B cell (primary cell): ENCODE results near the gene PTGER2. TPM values are rescaled to one million over a fixed set of nuclear protein-coding genes. Genes with fewer than 3 reads are reported as not detected.

Source experiments
- ATAC-seq: fragments of 200-7000 bp; cut with Tn5 transposase; one replicate; pipeline ENCODE4 v1.10.0; 2021; ENCODE audit warnings: low read depth, mild to moderate bottlenecking, moderate number of reproducible peaks, moderate library complexity
- CTCF ChIA-PET: fragments of 350-600 bp; sonication (Branson Sonifier 250); formaldehyde crosslinking; loops from one replicate; lab custom pipeline; 2021; ENCODE audit warnings: antibody characterized with exemption, inconsistent platforms; lab: Charles Lee
- POLR2A ChIA-PET: fragments of 350-600 bp; sonication (Branson Sonifier 250); formaldehyde crosslinking; loops from one replicate; lab custom pipeline; 2021; ENCODE audit warnings: antibody characterized with exemption; lab: Charles Lee
- DNase-seq: peaks from one replicate; pipeline ENCODE4 v3.0.0; 2013
- H2AFZ ChIP-seq: 2 replicates; pipeline ENCODE4 v1.6.1; 2012; ENCODE audit warnings: mild to moderate bottlenecking, low read depth, low read length; ENCODE audit not compliant: insufficient read depth, poor library complexity, severe bottlenecking
- H3K27ac ChIP-seq, 2 donors: 1 replicate in 1 of 2; 2 replicates in 1 of 2; pipeline ENCODE4 v1.5.1; 2012 to 2013; ENCODE audit warnings: low read length in 2 of 2, mild to moderate bottlenecking in 2 of 2, moderate library complexity in 1 of 2
- H3K27me3 ChIP-seq, 4 experiments: fragments of 200-600 bp in 1 of 4; sonication (generic) in 1 of 4; replicated peaks in 1 of 4; 1 replicate in 2 of 4; 2 replicates in 2 of 4; pipeline versions ENCODE4 v1.6.1 to v1.7.0; 2013 to 2016; ENCODE audit warnings: low read length in 3 of 4, mild to moderate bottlenecking in 2 of 4, mixed read lengths in 1 of 4, moderate library complexity in 1 of 4; ENCODE audit not compliant: insufficient read depth in 4 of 4, control insufficient read depth in 3 of 4; ENCODE audit errors: control extremely low read depth in 1 of 4
- H3K36me3 ChIP-seq, 2 experiments: replicated peaks in 1 of 2; 1 replicate in 1 of 2; 2 replicates in 1 of 2; pipeline versions ENCODE4 v1.6.1 to v1.7.1; 2013; ENCODE audit warnings: low read length in 1 of 2; ENCODE audit not compliant: insufficient read depth in 2 of 2, control insufficient read depth in 1 of 2; ENCODE audit errors: control extremely low read depth in 1 of 2, extremely low read depth in 1 of 2
- H3K4me1 ChIP-seq, 2 donors: fragments of 200-600 bp in 1 of 2; sonication (generic) in 1 of 2; 1 replicate in 1 of 2; 2 replicates in 1 of 2; pipeline versions ENCODE4 v1.5.1 to v1.6.1; 2013 to 2017; ENCODE audit warnings: low read length in 2 of 2; ENCODE audit not compliant: control insufficient read depth in 2 of 2, insufficient read depth in 2 of 2
- H3K4me2 ChIP-seq: replicated peaks from 2 replicates; pipeline ENCODE3; 2012; ENCODE audit warnings: mild to moderate bottlenecking, low read depth, low read length; ENCODE audit not compliant: poor library complexity, severe bottlenecking
- H3K4me3 ChIP-seq, 5 experiments: fragments of 200-600 bp in 1 of 5; sonication (generic) in 1 of 5; 1 replicate in 3 of 5; 2 replicates in 2 of 5; pipeline versions ENCODE4 v1.5.1 to v1.7.0; 2011 to 2016; ENCODE audit warnings: low read length in 4 of 5, mild to moderate bottlenecking in 4 of 5, low read depth in 2 of 5, control low read depth in 1 of 5, moderate library complexity in 1 of 5; ENCODE audit not compliant: insufficient read depth in 1 of 5; ENCODE audit errors: control extremely low read depth in 1 of 5, extremely low read depth in 1 of 5
- H3K79me2 ChIP-seq: fragments of 200-600 bp; sonication (generic); one replicate; pipeline ENCODE4 v1.6.0; 2016; ENCODE audit warnings: low read length; ENCODE audit not compliant: control insufficient read depth, insufficient read depth
- H3K9ac ChIP-seq: fragments of 200-600 bp; sonication (generic); 2 replicates; pipeline ENCODE4 v1.6.1; 2017; ENCODE audit warnings: mild to moderate bottlenecking, low read length, moderate library complexity
- H3K9me3 ChIP-seq, 3 donors: one replicate each; pipeline versions ENCODE4 v1.6.1 to v1.7.1; 2013; ENCODE audit warnings: low read length in 2 of 3; ENCODE audit not compliant: control insufficient read depth in 2 of 3, insufficient read depth in 1 of 3; ENCODE audit errors: control extremely low read depth in 1 of 3
- H4K20me1 ChIP-seq: 2 replicates; pipeline ENCODE4 v1.6.0; 2012; ENCODE audit warnings: mild to moderate bottlenecking, low read length; ENCODE audit not compliant: insufficient read depth, control insufficient read depth, poor library complexity, severe bottlenecking
- H3K27ac Mint-ChIP-seq: one replicate; pipeline ENCODE4 v1.8.0; 2021; ENCODE audit warnings: mixed read lengths
- H3K27me3 Mint-ChIP-seq: one replicate; pipeline ENCODE4 v1.8.0; 2021; ENCODE audit warnings: mixed read lengths
- H3K4me1 Mint-ChIP-seq: one replicate; pipeline ENCODE4 v1.8.0; 2021; ENCODE audit warnings: mixed read lengths
- H3K4me3 Mint-ChIP-seq: one replicate; pipeline ENCODE4 v1.8.0; 2021; ENCODE audit warnings: mixed read lengths
- H3K9me3 Mint-ChIP-seq: one replicate; pipeline ENCODE4 v1.8.0; 2022; ENCODE audit warnings: mixed read lengths; ENCODE audit not compliant: insufficient read depth
- EZH2 ChIP-seq: IDR thresholded peaks from 2 replicates; pipeline ENCODE4 v1.6.1; 2012; ENCODE audit warnings: borderline replicate concordance, low read depth, mild to moderate bottlenecking, moderate library complexity, low read length; ENCODE audit not compliant: insufficient read depth, poor library complexity, severe bottlenecking
- WGBS: methylation state at CpG from one replicate; pipeline ENCODE4 v1.1.5; 2013; ENCODE audit warnings: missing lambda C conversion rate; ENCODE audit not compliant: insufficient coverage; 5-methylcytosine and 5-hydroxymethylcytosine counted together
- intact Hi-C: fragments of 100-400 bp; cut with micrococcal nuclease; formaldehyde crosslinking; loops from one replicate; pipeline ENCODE4 v1.10.0; 2022
- polyA plus RNA-seq: library from polyadenylated mRNA; depleted of rRNA; stranded (reverse); fragments of >200 nt; gene quantifications from 2 replicates; pipeline ENCODE4 v1.2.3, GENCODE V29; 2012
- total RNA-seq, 2 donors: library from RNA; stranded (reverse); fragments of 120-200 nt in 1 of 2; gene quantifications; 1 replicate in 1 of 2; 2 replicates in 1 of 2; pipeline versions ENCODE4 v1.2.3 to v1.2.4, GENCODE V29; 2013 to 2022
- TF ChIP-seq, protein P1 (sequence below): fragments of 200-600 bp; IDR thresholded peaks from one replicate; pipeline ENCODE4 v1.8.0; 2022; ENCODE audit warnings: antibody characterized with exemption, mild to moderate bottlenecking

PTGER2 gene
- total and polyA plus RNA-seq, 2 donors (not counting 1 experiment from before 2014, with no cell fraction given): 0.32 to 0.92 TPM

GRCh38 chr14:52315355-52315718 lies 1.2 kb downstream of the PTGER2 start:
- Histone ChIP-seq H3K36me3 (no peaks in the 10 kb centered on the region), H3K79me2 (no peaks in the 10 kb centered on the region), H3K9me3 (peaks cover 2 to 7% (median 2%) of the 10 kb centered on the region in 3 donors), H4K20me1 (no peaks in the 10 kb centered on the region), H3K4me3 (peak overlapping the region; percentile 36 to 54 (median 50)), H2AFZ (peak overlapping the region; percentile 41), H3K9ac (peak overlapping the region; percentile 64), H3K27ac (no peak overlapping the region), H3K4me2 (peak overlapping the region; percentile 92), H3K27me3 (peaks cover 0 to 66% (median 62%) of the 10 kb centered on the region in 4 experiments), H3K4me1 (peaks cover 49 to 56% of the 10 kb centered on the region in 2 donors)
- no peak for TF ChIP-seq EZH2
- TF ChIP-seq, protein P1, sequence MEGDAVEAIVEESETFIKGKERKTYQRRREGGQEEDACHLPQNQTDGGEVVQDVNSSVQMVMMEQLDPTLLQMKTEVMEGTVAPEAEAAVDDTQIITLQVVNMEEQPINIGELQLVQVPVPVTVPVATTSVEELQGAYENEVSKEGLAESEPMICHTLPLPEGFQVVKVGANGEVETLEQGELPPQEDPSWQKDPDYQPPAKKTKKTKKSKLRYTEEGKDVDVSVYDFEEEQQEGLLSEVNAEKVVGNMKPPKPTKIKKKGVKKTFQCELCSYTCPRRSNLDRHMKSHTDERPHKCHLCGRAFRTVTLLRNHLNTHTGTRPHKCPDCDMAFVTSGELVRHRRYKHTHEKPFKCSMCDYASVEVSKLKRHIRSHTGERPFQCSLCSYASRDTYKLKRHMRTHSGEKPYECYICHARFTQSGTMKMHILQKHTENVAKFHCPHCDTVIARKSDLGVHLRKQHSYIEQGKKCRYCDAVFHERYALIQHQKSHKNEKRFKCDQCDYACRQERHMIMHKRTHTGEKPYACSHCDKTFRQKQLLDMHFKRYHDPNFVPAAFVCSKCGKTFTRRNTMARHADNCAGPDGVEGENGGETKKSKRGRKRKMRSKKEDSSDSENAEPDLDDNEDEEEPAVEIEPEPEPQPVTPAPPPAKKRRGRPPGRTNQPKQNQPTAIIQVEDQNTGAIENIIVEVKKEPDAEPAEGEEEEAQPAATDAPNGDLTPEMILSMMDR: no peak
- H3K27me3 Mint-ChIP-seq: peaks cover 69% of the 10 kb centered on the region
- intact Hi-C loops: no loop called here
- H3K4me1 Mint-ChIP-seq: peaks cover 49% of the 10 kb centered on the region
- peak; percentile 35 for DNase-seq
- ChIA-PET POLR2A (no interaction called here), CTCF (no interaction called here)
- 4% methylated on average over 5 of the region's 11 CpGs for WGBS
- H3K9me3 Mint-ChIP-seq: no peaks in the 10 kb centered on the region
- no peak overlapping the region for H3K27ac Mint-ChIP-seq
- peak overlapping the region; percentile 95 for H3K4me3 Mint-ChIP-seq
- ATAC-seq: no peak

DNA sequence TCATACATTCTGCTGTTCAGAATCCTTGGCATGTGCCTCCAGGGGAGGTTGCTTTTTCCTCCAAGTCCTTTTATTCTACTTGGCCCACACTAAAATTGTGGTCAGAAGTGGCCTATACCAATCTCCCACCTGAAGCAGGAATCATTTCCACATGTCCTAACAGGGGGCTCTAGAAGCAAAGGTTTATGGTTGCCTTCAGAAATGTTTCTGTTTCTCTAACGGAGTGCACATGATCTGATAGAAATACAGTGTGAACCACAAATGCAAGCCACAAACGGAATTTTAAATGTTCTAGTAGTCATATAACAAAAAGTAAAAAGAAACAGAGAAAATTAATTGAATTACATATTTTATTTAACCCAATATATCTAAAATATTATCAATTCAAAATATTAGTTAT lies 4.0 kb downstream of the PTGER2 start:
- peaks cover 26 to 30% of the 10 kb centered on the region in 2 donors for H3K4me1 ChIP-seq
- H3K79me2 ChIP-seq: no peaks in the 10 kb centered on the region
- intact Hi-C loops: no loop called here
- no peak overlapping the region for H3K9ac ChIP-seq
- ATAC-seq (no peak), DNase-seq (no peak)
- no peaks in the 10 kb centered on the region for H3K36me3 ChIP-seq
- CTCF ChIA-PET: interaction anchor here (1.0 kb wide), 1 partner anchor 18 kb away, joined by 3 read pairs; no protein-coding TSS in a partner anchor
- peaks cover 3 to 18% (median 14%) of the 10 kb centered on the region in 3 donors for H3K9me3 ChIP-seq
- no peak for TF ChIP-seq EZH2
- TF ChIP-seq, protein P1: no peak
- H3K4me2 ChIP-seq: no peak overlapping the region
- Mint-ChIP-seq H3K4me3 (no peak overlapping the region), H3K27ac (no peak overlapping the region), H3K9me3 (peaks cover 7% of the 10 kb centered on the region), H3K4me1 (peaks cover 27% of the 10 kb centered on the region), H3K27me3 (peaks cover 74% of the 10 kb centered on the region)
- POLR2A ChIA-PET: no interaction called here
- no CpG with 5 or more reads among the region's 2 CpGs for WGBS
- no peaks in the 10 kb centered on the region for H4K20me1 ChIP-seq
- no peak overlapping the region for H2AFZ ChIP-seq
- H3K4me3 ChIP-seq: no peak overlapping the region
- no peak overlapping the region for H3K27ac ChIP-seq
- peaks cover 0 to 66% (median 63%) of the 10 kb centered on the region in 4 experiments for H3K27me3 ChIP-seq
